EL (cell line): ENCODE data around the gene WDR35.
A peak's percentile ranks its signal among the peaks of the same experiment; 100 is the strongest.

Experiments used
- DNase-seq: peaks from one replicate; pipeline ENCODE4 v3.0.0-alpha.2; 2016

The WDR35 gene

GRCh38 chr2:20011276-20012031, 21.5 kb upstream of the WDR35 start:
- no peak for DNase-seq

GRCh38 chr2:20008703-20009102, 18.8 kb upstream of the WDR35 start:
- DNase-seq: no peak

DNA sequence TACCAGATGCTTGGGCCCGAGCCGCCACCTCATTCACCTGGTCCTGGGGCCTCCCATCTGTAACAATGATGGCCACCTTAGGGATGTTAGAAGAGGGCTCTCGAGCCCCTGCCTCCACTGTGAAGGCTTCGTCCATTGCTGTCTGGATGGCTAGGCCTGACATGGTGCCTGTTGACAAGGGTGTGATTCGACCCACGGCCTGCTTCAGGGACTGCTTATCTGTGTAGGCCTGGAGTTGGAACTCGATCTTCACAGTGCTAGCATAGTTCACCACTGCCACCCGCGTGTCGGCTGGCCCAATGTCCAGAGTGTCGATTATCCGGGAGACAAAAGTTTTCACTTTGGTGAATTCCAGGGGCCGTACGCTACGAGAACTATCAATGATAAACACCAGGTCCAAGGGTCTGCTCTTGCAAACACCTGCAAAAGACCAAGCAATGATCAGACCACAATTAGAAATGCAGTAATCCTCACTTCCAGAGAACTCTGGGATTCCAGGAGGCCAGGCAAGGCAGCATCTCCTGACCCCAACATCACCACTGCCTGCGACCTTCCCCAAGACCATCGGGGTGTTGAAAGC, 16.1 kb upstream of the WDR35 start:
- DNase-seq: no peak

DNA sequence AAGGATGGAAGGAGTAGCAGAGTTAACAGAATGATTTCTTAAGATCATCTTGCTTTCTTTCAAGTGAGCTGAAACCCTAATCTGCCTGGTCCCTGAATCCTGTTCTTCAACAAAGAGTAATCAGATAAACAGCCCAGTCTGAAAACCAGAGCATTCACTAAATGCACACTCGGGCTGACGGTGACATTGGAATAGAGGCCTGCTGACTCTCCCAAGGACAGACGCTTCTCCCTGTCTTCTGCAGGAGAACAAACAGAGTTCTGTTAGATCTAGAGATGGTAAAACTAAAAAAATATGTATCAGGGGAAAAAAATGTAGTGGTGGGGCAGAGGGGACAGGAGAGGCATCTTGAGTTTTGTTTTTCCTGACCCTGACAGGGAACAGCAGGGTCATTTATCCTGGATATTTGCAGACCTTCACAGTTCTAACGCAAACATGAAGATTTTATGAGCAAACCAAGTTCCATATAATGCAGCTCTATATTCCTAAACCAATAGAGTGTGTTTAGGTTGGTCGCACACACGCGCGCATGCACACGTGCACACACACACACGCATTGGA, 15.2 kb upstream of the WDR35 start:
- no peak for DNase-seq

DNA sequence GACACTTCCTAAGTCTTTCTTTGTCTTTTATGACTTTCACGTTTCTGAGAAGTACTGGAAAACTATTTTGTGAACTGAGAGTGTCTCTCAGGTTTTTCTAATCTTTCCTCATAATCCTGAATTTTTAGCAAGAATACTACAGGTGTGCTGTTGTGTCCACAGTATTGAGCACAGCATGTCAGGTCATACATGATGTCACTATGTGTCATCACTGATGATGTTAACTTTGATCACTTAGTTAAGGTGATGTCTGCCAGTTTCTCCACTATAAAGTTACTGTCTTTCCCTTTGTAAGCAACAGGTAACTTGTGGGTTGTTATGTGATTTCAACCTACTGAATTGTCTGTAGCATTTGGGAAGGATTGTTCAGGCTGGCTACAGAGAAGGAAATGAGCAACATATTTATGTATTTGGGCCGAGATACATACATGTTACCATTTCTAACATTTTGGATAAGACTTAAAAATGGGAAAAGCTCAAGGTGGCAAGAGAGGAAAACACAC, 11.5 kb upstream of the WDR35 start:
- DNase-seq: no peak

GRCh38 chr2:19993731-19994130, 3.8 kb upstream of the WDR35 start:
- no peak for DNase-seq

GRCh38 chr2:19991895-19992294, 2.0 kb upstream of the WDR35 start:
- DNase-seq: no peak

- DNase-seq: no peak
Measured at GRCh38 chr2:19990416-19990728, 467 bp upstream of the WDR35 start.

GRCh38 chr2:19989342-19989666, 601 bp downstream of the WDR35 start:
- DNase-seq: no peak

- DNase-seq: no peak
Measured at GRCh38 chr2:19988600-19988999, 1.3 kb downstream of the WDR35 start.

GRCh38 chr2:19987936-19988335, 2.0 kb downstream of the WDR35 start:
- DNase-seq: no peak

- peak; percentile 26 for DNase-seq
Measured at GRCh38 chr2:19982268-19982667, 7.6 kb downstream of the WDR35 start.

DNA sequence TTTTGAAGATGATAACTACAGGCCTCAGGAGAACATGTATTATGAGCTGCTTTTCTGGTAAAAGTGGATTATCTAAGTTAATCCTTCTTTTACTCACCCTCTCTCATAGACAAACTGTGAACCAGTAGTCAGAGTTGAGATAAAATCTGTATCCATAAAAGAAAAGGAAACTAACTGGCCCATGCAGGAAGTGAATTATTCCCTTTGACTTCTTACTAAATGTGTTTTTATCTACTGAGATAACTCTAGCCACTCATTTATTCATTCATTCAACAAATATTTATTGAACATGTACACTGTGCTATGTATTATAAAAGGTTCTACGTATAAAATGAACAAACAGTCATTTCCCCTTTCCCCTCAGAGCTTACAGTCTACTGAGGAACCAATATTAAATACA, 10.0 kb downstream of the WDR35 start:
- peak; percentile 4 for DNase-seq

DNA sequence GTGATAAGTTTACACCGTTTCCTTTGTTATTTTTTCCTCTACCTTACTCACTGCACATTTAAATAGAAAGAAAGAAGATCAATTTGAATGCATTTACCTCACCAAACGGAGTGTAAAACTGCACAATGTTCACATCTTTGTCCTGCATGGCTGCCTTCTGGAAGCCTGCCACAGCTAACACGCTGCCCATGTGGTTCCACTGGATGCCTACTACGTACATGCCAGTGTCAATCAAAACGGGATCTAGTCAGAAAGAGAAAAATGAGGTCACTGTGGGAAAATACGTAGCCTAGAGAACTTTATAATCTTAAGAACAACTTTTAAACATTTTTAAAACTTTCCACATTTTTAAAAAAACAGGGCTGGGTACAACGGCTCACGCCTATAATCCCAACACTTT, 16.4 kb downstream of the WDR35 start:
- no peak for DNase-seq

DNA sequence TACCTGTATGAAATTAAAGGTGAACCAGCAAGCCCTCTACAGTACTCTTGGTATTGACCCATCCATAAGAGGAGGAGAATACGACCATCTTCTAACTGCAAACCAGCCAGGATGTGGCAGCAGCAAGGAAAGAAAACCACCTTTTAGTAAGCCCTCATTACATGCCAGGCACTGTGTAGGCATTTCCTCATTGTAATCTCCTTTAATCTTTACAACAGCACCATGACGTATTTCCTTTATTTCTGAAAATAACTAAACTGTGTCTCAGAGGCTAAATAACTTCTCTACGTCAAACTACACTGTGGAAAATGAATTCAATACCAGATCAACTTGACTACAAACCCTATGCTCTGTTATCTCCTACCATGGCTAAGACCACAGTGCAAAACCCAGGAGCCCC, 18.2 kb downstream of the WDR35 start:
- DNase-seq: no peak

DNA sequence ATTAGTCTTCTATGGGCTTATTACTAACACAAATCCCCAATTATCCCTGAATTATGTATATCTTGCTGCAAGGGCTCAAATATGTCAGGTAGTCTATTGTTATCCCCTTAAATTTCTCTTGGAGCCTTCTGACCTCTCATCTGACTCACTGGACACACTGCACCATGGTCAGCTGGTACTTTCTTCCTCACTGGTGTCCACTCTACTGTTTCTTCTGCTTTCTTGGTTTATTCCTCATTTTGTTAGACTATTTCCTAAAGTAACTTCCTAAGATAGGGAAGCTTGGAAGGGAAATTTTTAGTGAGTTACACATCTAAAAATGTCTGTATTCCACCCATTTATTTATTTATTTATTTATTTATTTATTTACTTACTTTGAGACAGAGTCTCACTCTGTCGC, 26.5 kb downstream of the WDR35 start:
- no peak for DNase-seq

GRCh38 chr2:19955544-19956422, 34.1 kb downstream of the WDR35 start:
- peak; percentile 72 for DNase-seq

- DNase-seq: peak; percentile 18
Measured at GRCh38 chr2:19949071-19949470, 40.8 kb downstream of the WDR35 start.

- DNase-seq: peak; percentile 28
Measured at GRCh38 chr2:19947184-19947940, 42.5 kb downstream of the WDR35 start.

- no peak for DNase-seq
Measured at GRCh38 chr2:19944205-19944845, 45.6 kb downstream of the WDR35 start.

DNA sequence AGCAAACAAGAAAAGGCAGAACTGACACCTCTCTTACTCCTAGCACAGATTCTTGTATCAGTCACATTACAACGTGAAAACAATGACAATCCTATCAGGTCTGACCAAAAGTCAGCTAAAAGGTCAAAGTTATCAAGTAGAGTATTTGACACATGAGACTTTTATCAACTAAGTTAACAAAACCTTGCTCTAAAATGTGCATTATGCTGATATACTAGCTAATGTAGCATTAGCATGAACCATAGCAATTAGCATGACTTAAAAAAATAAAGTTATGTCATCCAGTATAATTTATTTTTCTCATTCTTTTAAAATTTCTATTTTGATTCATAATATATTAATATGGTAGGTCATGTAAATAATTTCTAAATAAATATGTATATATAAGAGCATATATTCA, 46.7 kb downstream of the WDR35 start:
- no peak for DNase-seq

GRCh38 chr2:19942199-19942598, 47.7 kb downstream of the WDR35 start:
- no peak for DNase-seq
